EL (cell line): Measurements from ENCODE around the gene NFYC.
A peak's percentile ranks its signal among the peaks of the same experiment; 100 is the strongest.

ENCODE experiments used
- DNase-seq: peaks from one replicate; pipeline ENCODE4 v3.0.0-alpha.2; 2016

The NFYC gene

DNA sequence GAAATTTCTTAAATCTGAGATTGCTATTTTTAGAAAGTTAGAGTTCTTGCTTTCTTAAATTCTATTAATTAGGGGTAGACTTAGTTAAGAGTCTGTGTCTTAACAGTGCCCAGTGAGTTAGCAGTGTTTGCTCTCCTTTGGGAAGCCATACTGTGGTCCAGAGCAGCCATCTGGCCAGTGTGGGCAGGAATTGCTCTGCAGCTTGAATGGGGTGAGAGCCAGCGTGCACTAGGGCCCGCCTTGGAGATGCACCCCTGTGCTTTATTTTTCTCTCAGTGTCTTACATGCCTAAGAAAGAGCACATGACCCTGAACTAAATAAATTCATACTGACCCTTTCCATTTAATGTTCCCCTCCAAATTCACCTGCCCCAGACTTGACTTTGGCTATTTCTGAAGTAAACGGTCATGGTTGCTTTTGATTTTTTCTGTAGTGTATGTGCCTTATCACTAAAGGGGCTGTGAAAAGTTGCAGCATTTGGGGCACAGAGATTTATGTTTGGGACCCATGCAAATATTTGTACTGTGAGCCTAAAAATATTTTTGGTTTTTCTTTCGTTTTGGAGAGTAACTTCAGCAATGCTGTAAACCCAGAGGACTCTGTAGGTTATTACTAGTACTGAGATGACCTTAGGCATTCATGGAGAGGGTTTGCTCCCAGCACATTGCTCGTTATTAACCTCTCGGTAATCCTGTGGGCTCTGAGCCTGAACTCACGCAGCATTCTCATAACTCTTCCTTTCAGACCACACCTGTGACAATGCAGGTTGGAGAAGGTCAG is 70.8 kb downstream of the NFYC start:
- DNase-seq, result no peak

DNA sequence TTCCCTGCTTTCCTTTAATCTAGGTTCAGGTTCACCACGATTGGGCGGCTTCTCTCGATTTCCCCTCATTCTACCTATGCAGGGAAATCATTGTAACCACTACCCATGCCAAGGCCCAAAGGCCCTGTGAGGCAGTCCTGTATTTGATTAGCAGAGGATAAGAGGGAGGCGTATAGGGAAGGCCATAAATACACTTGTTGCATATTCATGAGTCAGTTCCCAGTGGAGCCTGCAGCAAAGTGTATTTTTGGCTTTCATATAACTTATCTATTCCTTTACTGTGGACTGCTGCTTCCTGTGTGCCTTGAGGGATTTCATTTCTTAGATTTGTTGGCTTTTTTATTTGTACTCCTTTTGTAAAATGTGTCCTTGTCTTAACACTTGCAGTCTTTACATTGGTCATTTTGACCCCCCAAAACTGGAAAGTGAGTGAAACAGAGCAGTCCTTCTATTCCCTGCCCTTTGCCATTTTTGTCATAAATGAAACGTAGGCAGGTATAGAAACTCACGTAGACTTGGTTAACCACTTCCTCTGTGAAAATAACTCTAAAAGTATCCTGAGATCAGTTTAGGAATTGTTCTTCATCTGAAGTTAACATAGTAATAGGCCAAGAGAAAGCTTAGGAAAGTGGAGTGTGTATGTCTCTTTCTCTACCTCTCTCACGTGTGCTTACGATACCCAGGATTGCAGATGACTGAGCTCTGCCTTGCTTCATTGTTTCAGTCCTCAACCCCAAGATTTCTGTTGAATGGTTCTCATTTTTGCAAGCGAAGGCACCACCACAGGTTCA is 72.4 kb downstream of the NFYC start:
- no peak for DNase-seq

DNA sequence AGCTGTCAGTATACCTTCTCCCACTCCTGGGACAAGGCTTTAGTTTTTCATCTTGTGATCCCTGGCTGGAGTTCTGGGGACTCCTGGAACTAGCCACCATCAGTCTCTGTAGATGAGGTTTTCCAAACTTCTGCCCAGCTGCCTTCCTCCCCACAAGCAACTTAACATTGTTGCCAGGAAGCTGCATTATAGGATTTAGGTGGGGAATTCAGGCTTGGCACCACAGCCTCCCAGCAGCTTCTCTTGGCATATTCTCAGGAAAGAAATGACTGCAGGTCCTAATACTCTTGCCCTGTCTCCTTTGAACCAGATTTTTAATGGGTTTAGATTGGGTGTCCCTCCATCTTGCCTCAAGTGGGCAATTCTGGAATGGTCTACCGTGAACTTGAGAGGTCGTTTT is 73.5 kb downstream of the NFYC start:
- DNase-seq, result no peak

DNA sequence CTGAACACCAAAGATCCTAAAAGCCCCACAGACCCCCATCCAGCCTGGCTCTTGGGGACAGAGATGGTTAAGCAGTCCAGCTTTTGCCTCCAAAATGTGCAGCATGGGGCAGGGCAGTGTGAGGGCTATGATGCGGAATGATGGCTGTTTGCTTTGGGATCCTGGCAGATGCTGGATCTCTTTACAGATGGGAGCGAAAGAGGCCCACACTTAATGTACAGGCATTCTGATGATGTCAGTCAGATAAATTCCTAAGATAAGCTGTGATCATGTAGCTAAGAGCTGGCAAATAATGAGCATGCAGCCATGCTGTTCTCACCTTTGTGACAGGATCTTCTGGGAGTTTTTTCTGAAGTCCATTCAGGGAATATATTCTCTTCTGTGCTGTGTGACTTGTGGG is 74.5 kb downstream of the NFYC start:
- peak; percentile 28 for DNase-seq

DNA sequence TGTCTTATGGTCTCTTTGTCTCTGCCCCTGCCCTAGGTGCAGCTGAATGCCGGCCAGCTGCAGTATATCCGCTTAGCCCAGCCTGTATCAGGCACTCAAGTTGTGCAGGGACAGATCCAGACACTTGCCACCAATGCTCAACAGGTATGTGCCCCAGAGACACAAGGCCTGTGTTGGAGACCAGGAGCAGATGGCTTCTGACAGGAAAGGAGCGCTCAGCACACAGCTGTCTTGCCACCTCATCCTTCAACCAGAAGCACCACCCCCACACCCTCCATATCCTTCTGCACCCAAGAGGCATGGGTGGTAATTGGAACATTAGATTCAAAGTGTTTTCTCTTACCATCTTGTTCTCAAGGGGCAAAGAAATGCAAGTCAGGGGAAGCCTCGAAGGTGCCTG is 75.1 kb downstream of the NFYC start:
- DNase-seq, result no peak

DNA sequence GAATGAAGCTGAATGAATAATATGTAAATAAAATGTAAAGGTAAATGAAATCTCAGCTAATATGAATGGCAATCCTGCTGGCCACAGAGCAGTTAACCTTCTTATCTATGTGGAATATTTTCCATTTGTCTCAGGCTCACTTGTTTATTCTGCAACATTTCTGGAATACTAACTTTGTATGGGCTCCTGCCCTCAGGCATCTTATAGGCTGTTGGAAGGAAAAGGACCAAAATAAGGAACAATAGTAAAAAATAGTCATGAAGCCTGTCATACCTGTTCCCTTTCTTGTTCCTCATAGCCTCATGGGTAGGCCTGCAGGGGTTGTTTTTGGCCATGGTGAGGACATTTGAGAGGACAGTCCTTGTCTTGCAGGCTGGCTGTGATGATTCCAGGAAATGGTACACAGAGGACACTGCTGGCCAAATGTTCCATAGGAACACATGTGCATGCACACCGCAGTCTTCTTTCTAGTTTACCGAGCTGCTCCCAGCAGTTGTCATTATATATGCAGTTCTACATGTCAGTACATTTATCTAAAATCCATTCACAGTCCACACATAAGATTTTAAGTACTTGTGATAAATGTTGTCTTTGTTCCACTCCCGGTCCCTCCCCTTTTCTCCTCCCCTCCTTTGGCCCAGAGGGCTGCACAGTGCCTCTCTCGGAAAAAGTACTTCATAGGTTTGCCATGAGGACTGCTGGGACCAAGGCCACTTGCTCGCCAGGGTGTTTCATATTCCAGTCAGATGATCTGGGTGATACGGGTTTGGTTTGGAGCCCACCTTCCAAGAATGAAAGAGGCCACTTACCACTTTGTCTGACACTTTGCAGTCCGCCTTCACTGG is 76.9 kb downstream of the NFYC start:
- no peak for DNase-seq

DNA sequence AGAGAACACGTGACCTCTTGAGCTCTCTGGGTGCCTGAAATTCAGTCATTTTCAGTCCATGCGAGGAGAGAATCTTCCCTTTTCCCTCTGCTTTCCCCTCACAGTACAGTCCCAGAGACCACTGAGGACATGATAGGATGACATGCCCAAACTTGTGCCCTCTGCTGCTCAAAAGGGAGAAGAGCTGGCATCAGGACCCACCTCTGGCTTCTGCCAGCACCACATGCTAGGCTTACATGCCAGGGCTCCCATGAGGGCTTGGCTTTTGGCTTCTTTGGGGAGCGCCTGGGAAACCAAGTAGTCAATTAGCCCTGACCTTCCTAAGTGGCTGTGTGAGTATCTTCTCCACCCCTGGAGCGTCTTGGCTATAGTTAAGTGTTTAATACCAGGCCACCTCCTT is 78.3 kb downstream of the NFYC start:
- peak; percentile 23 for DNase-seq

DNA sequence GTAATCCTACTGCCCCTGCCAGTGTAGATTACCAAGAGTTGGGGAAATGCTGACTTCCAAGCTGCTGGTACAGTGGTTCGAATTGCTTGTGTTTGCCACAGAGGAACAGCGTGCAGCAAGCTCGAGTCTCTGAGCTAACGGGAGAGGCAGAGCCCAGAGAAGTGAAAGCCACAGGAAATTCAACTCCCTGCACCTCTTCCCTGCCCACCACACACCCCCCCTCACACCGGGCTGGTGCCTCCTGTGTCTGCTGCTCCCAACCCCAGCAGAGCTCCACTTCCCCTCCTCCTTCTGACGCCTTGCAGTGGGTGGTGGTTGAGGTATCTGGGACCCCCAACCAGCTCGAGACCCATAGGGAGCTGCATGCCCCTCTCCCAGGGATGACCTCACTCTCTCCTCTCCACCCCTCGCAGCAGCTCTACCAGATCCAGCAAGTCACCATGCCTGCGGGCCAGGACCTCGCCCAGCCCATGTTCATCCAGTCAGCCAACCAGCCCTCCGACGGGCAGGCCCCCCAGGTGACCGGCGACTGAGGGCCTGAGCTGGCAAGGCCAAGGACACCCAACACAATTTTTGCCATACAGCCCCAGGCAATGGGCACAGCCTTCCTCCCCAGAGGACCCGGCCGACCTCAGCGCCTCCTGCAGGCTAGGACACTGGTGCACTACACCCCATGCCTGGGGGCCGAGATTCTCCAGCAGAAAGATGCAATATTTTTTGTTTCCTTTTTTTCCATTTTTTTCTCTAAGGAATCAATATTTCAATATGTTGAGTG is 79.0 kb downstream of the NFYC start:
- no peak for DNase-seq

DNA sequence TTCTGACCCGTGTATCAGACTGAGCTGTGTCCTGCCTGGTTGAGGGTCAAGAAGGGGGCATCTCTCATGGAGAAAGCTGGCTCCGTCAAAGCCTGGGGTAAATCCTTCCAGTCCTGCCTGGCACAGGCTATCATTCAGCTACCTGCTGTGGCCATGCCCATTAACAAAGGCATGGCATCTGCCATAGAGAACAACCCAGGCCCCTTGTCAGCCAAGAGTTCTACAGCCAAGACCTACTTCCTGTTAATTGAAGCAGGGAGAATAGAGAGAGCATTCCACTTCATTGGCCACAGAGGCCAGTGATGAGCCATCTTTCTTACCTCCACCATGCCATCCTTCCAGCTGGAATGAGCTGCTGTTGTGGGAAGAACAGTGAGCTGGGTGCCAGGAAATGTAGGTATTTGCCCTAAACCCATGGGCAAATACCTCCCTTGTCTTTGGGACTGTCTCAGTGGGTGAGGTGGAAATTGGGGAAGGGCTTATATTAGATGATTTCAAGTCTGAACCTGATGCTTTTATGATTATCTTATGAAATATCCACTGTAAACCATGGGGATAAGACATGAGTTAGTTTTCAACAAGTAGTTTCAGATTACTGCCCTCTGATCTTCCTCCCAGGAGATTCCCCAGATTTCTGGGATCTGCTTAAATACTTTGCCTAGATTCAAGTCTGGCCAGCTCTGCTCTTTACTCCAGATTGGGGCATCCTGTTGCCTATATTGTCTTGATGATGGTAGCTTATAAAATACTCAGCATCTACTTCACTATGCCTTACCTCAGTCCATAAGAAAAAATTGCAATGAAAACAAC is 80.8 kb downstream of the NFYC start:
- no peak for DNase-seq

DNA sequence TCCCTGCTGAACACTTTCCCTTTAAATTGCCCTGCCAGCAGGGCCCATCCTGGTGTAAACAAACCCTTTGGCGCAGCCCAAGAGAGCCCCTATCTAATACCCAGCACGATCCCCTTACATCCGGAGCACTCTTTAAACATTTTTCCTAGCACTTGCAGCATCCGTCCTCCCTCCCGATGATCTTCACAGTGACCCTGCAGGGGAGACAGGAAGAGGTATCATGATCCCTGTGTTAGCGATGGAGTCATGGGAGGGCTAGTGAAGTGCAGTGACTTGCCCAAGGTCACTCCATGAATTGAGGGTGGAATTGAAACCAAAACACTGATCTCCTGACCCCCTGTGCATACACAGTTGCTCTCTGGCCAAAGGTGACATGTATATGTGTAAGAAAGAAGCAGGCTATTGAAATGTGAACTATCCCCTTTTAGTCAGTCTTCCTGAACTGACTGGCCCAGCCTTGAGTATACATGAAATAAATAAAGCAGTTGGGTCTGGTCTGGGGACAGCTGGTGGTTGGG is 82.3 kb downstream of the NFYC start:
- DNase-seq, result no peak

DNA sequence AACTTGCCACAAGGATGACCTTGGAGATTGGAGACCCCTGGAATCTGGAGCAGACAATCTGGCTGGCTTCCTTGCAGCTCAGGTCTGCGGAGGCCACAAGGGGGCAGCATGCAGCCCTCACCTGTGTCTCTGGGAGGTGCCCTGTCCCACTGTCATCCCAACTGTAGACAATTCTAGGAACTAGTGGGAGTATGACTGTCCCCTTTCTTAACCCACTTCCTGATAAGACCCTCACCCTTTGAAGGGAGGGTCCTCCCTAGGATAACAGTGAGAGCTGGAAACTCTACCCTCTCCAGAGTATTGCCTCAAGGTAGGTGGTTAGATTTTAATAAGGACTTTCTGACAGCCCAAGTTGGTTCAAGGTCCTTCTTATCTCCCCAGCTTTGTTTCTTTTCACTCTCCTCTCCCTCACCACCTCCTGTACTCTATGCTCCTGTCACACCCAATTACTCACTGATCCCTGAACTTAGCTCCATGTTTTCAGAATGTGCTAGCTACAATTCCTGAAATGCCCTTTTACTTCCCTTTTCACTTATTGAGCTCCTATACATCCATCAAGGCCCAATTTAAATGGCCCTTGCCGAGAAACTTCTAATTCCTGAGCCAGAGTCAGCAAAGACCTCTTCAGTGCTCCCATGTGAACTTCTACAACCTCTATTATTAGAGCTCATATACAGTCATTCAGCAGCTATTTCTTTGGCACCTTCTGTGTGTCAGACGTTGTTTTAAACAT is 82.9 kb downstream of the NFYC start:
- peak; percentile 29 for DNase-seq

DNA sequence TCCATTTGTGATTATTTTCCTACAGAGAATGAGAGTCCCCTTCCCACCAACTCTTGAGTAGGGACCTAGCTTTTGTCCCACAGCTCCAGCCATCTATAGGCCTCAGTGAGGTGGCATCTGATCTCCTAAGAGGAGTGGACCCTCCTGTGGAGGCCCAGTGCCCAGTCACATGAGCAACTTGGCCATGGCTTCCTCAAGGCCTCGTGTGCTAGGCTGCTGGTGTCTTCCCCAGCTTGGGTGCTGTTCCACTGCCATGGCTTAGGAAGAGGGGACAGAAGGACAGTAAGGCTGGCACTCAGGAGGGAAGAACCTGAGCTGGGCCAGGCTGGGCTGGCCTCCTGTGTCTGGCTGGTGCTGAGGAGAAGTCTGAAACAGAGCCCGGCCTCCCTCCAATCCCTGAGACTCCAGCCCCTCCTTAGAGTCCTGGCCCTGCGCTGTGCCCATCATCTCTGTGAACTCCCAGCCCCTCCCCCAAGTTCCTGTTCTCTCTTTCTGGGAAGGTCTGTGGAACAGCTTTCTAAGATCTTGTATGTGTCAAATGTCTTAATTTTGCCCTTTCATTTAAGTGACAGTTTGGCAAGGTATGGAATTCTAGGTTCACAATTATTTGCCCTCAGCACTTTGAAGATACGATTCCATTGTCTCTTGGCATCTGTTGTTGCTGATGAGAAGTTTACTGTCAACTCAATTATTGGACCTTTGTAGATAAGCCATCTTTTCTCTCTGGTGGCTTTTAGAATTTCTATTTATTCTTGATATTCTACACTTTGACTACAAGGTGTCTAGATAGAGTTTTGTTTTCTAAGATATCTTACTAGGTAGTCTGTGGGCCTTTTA is 85.0 kb downstream of the NFYC start:
- no peak for DNase-seq

DNA sequence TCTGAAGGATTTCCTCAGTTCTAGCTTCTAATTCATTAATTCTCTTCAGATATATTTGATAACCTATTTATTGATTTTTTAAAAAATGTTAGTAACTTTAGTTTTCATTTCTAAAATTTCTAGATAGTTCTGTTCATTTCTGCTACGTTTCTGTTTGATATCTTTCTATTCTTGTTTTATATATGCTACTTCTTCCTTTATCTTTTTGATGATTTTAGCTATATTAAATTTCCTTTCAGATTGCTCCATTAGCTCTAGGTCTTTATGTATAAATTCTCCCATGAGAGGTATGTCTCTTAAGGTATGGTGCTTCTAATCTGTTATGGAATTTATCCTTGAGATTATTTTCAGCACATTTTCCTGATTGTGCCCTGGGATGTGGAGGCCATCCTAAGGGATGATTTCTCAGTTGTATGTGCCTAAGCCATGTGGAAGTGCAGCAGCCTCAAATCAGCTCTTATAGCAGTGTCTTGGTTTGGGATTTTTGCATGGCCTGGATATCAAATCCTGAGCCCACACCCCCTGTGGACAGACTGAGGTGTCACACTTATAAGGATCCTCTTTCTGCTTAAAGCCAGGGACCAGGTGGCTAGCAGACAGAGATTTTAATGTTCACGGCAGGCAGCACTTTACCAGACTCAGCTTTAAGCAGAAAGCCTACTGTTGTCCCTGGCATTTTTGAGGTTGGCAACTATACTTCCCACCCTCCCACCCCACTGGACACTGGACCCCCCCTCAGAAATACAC is 85.9 kb downstream of the NFYC start:
- no peak for DNase-seq

DNA sequence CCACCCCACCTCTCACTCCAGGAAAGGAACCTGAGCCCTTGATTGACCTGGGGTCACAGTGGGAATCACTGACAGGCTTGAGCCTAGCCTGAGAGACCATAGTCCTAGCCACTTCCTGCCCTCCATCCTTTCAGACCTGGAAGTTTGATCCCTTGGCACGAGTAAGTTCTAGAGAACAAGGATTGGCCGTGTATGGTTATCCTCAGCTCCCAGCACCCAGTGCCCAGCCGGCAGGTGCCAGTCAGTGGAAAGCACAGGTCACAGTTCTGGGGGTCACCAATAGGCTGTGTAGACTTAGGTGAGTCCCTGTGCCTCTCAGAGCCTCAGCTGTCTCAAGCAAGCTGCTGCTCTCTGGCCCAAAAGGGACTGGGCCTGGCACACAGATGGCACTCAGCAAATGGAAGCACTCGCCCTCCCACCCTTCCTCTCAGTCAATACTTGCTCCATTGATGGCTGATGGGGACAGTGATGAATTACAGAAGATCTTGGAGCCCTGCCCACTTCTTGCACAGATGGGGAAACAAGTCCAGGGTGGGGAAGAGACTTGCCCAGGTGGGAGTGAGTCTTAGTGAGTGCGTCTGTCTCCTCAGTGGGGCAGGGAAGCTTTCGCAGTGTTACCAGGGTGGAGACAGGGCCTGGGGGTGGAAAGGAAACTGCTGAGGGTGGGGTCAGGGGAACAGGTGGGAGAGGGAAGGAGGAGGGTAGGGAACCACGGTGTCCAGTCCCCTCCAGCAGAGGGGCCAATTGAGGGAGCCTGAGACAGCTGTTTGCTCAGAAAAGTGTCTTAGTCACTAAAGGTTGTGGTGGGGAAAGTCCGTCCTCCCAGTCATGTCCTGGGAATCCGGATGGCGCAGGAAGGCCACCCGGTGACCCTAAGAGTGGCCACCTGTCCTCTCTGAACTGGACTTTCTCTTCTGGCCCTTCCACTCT is 89.4 kb downstream of the NFYC start:
- DNase-seq, result no peak

DNA sequence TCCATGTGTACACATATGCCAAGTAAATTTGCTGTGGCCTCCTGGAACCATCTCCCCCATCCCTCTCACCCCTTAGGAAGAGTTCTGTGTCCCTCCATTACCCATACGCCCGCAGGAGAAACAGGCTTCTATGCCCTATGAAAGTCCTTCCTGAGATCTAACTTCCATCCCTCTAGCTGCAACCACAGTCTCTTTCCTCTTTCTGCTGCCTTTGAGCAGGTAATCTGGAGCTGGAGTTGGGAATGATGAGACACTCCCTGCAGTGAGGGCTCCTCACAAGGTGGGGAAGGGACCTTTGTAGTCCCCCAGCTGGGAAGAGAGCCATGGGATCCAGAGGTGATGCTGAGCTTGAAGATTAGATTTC is 90.1 kb downstream of the NFYC start:
- DNase-seq, result no peak

DNA sequence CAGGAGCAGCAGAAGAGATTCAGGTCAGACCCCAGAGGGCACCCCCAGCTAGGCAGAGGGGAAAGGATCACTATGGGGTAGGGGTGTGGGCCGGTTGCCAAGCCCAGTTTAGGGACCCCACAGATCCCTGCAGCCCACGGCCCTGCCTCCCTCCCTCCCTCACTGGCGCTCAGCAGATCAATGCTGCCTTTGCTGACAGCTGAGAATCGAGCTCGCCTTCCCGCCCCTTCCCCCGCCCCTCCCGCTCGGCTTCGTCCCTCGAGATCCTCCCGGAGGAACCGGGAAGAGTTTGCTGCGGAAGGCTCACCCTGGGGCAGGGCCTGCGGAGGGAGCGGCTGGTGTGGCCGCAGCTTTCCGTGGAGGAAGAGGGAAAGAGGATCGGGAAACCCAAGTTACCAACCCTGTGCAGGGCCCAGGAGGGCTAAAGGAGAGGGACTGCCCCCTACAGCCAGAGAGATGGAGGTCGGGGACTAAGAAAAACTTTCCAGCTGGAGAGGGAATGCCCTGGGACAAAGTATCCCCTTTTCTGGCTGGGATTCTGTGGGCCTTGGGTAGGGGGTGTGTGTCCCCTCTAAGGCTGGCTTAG is 91.0 kb downstream of the NFYC start:
- DNase-seq, result peak; percentile 31
